Keratinocyte (primary cell): Measurements from ENCODE around the gene IFT43. TPM values are rescaled to one million over a fixed set of nuclear protein-coding genes. Genes with fewer than 3 reads are reported as not detected.
A peak's percentile ranks its signal among the peaks of the same experiment; 100 is the strongest.

Source experiments
- DNase-seq: peaks from one replicate; pipeline ENCODE4 v3.0.0-alpha.2; 2011; ENCODE audit warnings: low read depth, missing footprints, low spot score
- FAIRE-seq: peaks from 2 replicates; lab custom pipeline; 2011; peaks lifted over from hg19 to GRCh38; lab: Jason Lieb, UNC
- H2AFZ ChIP-seq: 2 replicates; pipeline ENCODE4 v1.6.0; 2012; ENCODE audit warnings: low read length, control low read depth, inconsistent platforms; ENCODE audit not compliant: control insufficient read depth
- H3K27ac ChIP-seq: 2 replicates; pipeline ENCODE4 v1.5.1; 2011; ENCODE audit warnings: low read length; ENCODE audit not compliant: control insufficient read depth, insufficient read depth
- H3K27me3 ChIP-seq: 3 replicates; pipeline ENCODE4 v1.6.0; 2011; ENCODE audit warnings: low read length; ENCODE audit not compliant: control insufficient read depth, insufficient read depth; ENCODE audit errors: extremely low read depth
- H3K36me3 ChIP-seq, 2 experiments: 2 replicates in 1 of 2; 3 replicates in 1 of 2; pipeline ENCODE4 v1.5.1; 2011; ENCODE audit warnings: low read length in 2 of 2, mild to moderate bottlenecking in 1 of 2; ENCODE audit not compliant: control insufficient read depth in 2 of 2, insufficient read depth in 2 of 2; ENCODE audit errors: extremely low read depth in 1 of 2
- H3K4me1 ChIP-seq: 3 replicates; pipeline ENCODE4 v1.5.1; 2011; ENCODE audit warnings: low read length; ENCODE audit not compliant: control insufficient read depth, insufficient read depth; ENCODE audit errors: extremely low read depth
- H3K4me2 ChIP-seq: 3 replicates; pipeline ENCODE4 v1.6.0; 2011; ENCODE audit warnings: low read depth, low read length; ENCODE audit not compliant: control insufficient read depth, insufficient read depth; ENCODE audit errors: extremely low read depth
- H3K4me3 ChIP-seq, 3 experiments: fragments of 200-600 bp in 1 of 3; sonication (generic) in 1 of 3; 2 replicates in 2 of 3; 3 replicates in 1 of 3; pipeline ENCODE4 v1.5.1; 2011 to 2016; ENCODE audit warnings: low read length in 3 of 3, mild to moderate bottlenecking in 3 of 3, control low read depth in 2 of 3, inconsistent platforms in 1 of 3, low read depth in 1 of 3, mixed read lengths in 1 of 3, mixed run types in 1 of 3, moderate library complexity in 1 of 3; ENCODE audit not compliant: control insufficient read depth in 2 of 3, insufficient read depth in 2 of 3; ENCODE audit errors: extremely low read depth in 1 of 3
- H3K79me2 ChIP-seq: 2 replicates; pipeline ENCODE4 v1.6.0; 2012; ENCODE audit warnings: low read length; ENCODE audit not compliant: control insufficient read depth, insufficient read depth
- H3K9ac ChIP-seq: 3 replicates; pipeline ENCODE4 v1.6.0; 2011; ENCODE audit warnings: low read length; ENCODE audit not compliant: control insufficient read depth, insufficient read depth; ENCODE audit errors: extremely low read depth
- H3K9me1 ChIP-seq: 3 replicates; pipeline ENCODE4 v1.6.0; 2011; ENCODE audit warnings: low read length; ENCODE audit not compliant: control insufficient read depth, insufficient read depth; ENCODE audit errors: extremely low read depth
- H3K9me3 ChIP-seq: 2 replicates; pipeline ENCODE4 v1.5.1; 2012; ENCODE audit warnings: low read depth, low read length; ENCODE audit not compliant: control insufficient read depth
- H4K20me1 ChIP-seq: 3 replicates; pipeline ENCODE4 v1.6.0; 2011; ENCODE audit warnings: low read length; ENCODE audit not compliant: control insufficient read depth, insufficient read depth; ENCODE audit errors: extremely low read depth
- EZH2 ChIP-seq: IDR thresholded peaks from one replicate; pipeline ENCODE4 v1.6.1; 2012; ENCODE audit warnings: inconsistent platforms, mild to moderate bottlenecking, low read length, moderate library complexity
- dilution Hi-C: fragments of 300-500 bp; cut with MboI; formaldehyde crosslinking; loops from one replicate; pipeline ENCODE4 v1.7.0; 2020; ENCODE audit warnings: low sequenced_read_pairs; ENCODE audit not compliant: extremely low pct_ligation_motif_present
- polyA plus RNA-seq, 5 experiments: library from polyadenylated mRNA; depleted of rRNA in 3 of 5; stranded (reverse) in 3 of 5; stranded (forward) in 1 of 5; unstranded in 1 of 5; fragments of >200 nt; gene quantifications; 1 replicate in 1 of 5; 2 replicates in 3 of 5; 3 replicates in 1 of 5; pipeline versions ENCODE4 v1.2.1 to v1.2.3, GENCODE V29; 2011 to 2012; ENCODE audit warnings: missing spikeins in 2 of 5, low read depth in 1 of 5, low replicate concordance in 1 of 5
- TF ChIP-seq, protein P1 (sequence below), 3 experiments: IDR thresholded peaks in 1 of 3; conservative IDR thresholded peaks in 1 of 3; optimal IDR thresholded peaks in 1 of 3; 2 replicates in 2 of 3; 3 replicates in 1 of 3; pipeline versions ENCODE3 to v1.5.1; 2011; ENCODE audit warnings: low read length in 3 of 3, mild to moderate bottlenecking in 3 of 3, moderate library complexity in 2 of 3, control low read depth in 1 of 3, inconsistent platforms in 1 of 3; ENCODE audit not compliant: insufficient read depth in 2 of 3; ENCODE audit errors: extremely low read depth in 1 of 3

The IFT43 gene
- polyA plus RNA-seq, 1 donor (not counting 4 experiments of a cell fraction or from before 2014, with no cell fraction given) = 41.6 TPM

- H2AFZ ChIP-seq = no peak overlapping the region
- H3K4me2 ChIP-seq = no peak overlapping the region
- no peak overlapping the region for H3K4me3 ChIP-seq
- H3K79me2 ChIP-seq = no peaks in the 10 kb centered on the region
- H3K4me1 ChIP-seq = no peaks in the 10 kb centered on the region
- dilution Hi-C loops = no loop called here
- H3K27me3 ChIP-seq = no peaks in the 10 kb centered on the region
- TF ChIP-seq EZH2 = no peak
- TF ChIP-seq, protein P1, sequence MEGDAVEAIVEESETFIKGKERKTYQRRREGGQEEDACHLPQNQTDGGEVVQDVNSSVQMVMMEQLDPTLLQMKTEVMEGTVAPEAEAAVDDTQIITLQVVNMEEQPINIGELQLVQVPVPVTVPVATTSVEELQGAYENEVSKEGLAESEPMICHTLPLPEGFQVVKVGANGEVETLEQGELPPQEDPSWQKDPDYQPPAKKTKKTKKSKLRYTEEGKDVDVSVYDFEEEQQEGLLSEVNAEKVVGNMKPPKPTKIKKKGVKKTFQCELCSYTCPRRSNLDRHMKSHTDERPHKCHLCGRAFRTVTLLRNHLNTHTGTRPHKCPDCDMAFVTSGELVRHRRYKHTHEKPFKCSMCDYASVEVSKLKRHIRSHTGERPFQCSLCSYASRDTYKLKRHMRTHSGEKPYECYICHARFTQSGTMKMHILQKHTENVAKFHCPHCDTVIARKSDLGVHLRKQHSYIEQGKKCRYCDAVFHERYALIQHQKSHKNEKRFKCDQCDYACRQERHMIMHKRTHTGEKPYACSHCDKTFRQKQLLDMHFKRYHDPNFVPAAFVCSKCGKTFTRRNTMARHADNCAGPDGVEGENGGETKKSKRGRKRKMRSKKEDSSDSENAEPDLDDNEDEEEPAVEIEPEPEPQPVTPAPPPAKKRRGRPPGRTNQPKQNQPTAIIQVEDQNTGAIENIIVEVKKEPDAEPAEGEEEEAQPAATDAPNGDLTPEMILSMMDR (optimal IDR thresholded peaks at IDR 0.05 in 1 of 3, IDR thresholded peaks at IDR 0.05 in 1 of 3, conservative IDR thresholded peaks at IDR 0.05 in 1 of 3; ENCODE audit: extremely low read depth in 1 of 3, insufficient read depth in 2 of 3, low read length in 3 of 3) = no peak
- peak; percentile 46 for FAIRE-seq
- H3K9me3 ChIP-seq = no peaks in the 10 kb centered on the region
- no peak for DNase-seq
- no peaks in the 10 kb centered on the region for H3K9me1 ChIP-seq
- H3K27ac ChIP-seq = no peak overlapping the region
- no peak overlapping the region for H3K9ac ChIP-seq
- H4K20me1 ChIP-seq = no peaks in the 10 kb centered on the region
- H3K36me3 ChIP-seq = peaks cover 0 to 15% of the 10 kb centered on the region in 2 experiments
Measured at GRCh38 chr14:76011930-76012329, 26.4 kb downstream of the IFT43 start.

GRCh38 chr14:76012354-76012753, 26.8 kb downstream of the IFT43 start:
- H3K27me3 ChIP-seq = no peaks in the 10 kb centered on the region
- TF ChIP-seq, protein P1 (optimal IDR thresholded peaks at IDR 0.05 in 1 of 3, IDR thresholded peaks at IDR 0.05 in 1 of 3, conservative IDR thresholded peaks at IDR 0.05 in 1 of 3; ENCODE audit: extremely low read depth in 1 of 3, insufficient read depth in 2 of 3, low read length in 3 of 3) = no peak
- no peak for TF ChIP-seq EZH2
- H3K36me3 ChIP-seq = peaks cover 0 to 15% of the 10 kb centered on the region in 2 experiments
- H3K27ac ChIP-seq = no peak overlapping the region
- H3K9me1 ChIP-seq = no peaks in the 10 kb centered on the region
- no peaks in the 10 kb centered on the region for H3K9me3 ChIP-seq
- H3K4me3 ChIP-seq = no peak overlapping the region
- dilution Hi-C loops = no loop called here
- H2AFZ ChIP-seq = no peak overlapping the region
- DNase-seq (no peak), FAIRE-seq (no peak)
- H3K4me2 ChIP-seq = no peak overlapping the region
- H3K4me1 ChIP-seq = no peaks in the 10 kb centered on the region
- H4K20me1 ChIP-seq = no peaks in the 10 kb centered on the region
- no peak overlapping the region for H3K9ac ChIP-seq
- peaks cover 4% of the 10 kb centered on the region for H3K79me2 ChIP-seq
